ENCODE data around the gene SNX19. TPM values are rescaled to one million over a fixed set of nuclear protein-coding genes. Genes with fewer than 3 reads are reported as not detected.

Gene SNX19
- total and polyA plus RNA-seq, 8 donors = 34.1 to 66.4 (median 43.1) TPM

DNA sequence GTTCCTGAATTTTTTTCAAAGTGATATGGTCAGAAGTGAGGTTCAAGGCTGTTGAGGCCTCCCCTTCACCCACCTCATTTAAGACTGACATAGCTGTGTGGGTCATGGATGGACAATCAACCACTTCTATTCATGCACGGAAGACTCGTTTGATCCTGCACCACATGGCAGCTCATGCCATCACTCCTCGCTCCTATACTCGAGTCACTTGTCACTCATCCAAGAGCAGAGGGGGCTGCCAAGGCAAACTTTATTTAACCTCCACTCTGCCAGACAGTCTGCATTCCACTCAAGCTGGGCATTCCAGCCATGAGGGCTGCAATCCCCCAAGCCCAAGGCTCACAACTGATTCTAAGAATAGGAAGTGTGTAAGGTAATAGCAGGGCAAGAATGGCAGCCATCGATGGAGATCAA lies 34.1 kb downstream of the SNX19 start:
- ATAC-seq = no peak
- Histone ChIP-seq H3K9me3 (no peaks in the 10 kb centered on the region), H3K27me3 (no peaks in the 10 kb centered on the region), H3K4me3 (no peak overlapping the region), H3K4me1 (no peaks in the 10 kb centered on the region), H3K36me3 (peaks cover 0 to 91% of the 10 kb centered on the region in 2 donors), H3K27ac (no peak overlapping the region)
- no peak for DNase-seq
- intact Hi-C loops (cut with DNase I) = no loop called here
- TF ChIP-seq, protein P1, sequence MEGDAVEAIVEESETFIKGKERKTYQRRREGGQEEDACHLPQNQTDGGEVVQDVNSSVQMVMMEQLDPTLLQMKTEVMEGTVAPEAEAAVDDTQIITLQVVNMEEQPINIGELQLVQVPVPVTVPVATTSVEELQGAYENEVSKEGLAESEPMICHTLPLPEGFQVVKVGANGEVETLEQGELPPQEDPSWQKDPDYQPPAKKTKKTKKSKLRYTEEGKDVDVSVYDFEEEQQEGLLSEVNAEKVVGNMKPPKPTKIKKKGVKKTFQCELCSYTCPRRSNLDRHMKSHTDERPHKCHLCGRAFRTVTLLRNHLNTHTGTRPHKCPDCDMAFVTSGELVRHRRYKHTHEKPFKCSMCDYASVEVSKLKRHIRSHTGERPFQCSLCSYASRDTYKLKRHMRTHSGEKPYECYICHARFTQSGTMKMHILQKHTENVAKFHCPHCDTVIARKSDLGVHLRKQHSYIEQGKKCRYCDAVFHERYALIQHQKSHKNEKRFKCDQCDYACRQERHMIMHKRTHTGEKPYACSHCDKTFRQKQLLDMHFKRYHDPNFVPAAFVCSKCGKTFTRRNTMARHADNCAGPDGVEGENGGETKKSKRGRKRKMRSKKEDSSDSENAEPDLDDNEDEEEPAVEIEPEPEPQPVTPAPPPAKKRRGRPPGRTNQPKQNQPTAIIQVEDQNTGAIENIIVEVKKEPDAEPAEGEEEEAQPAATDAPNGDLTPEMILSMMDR (IDR thresholded peaks at IDR 0.05) = no peak

DNA sequence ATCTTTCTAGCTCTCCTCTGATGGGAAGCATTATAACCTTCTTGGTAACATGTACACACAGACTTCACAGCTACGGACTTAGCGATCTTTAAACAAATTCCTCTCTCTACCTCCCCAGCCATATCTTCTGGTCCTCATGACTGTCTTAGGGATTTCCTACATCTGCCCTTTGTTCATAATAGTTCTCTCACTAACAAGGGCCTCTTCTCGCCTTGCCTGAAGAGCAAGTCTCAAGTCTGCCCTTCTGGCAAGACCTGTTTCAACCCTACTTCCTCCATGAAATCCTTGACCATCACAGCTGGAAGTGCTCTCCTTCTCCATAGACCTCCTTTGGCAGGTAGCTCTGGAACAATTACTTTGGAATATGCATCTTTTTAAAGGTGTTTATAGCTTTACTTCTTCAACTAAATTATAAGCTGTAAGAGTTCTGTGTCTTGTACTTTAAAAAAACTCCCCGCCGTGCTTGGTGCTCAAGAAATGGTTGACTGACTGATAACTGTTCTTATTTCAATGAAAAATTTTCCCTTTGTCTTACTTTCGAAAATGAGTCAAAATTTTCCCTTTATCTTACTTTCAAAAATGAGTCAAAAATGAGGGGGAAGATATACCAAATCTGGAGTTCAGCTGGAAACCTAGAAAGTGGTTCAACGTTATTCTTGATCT lies 34.7 kb downstream of the SNX19 start:
- Histone ChIP-seq H3K27me3 (no peaks in the 10 kb centered on the region), H3K4me1 (no peaks in the 10 kb centered on the region), H3K9me3 (no peaks in the 10 kb centered on the region), H3K4me3 (no peak overlapping the region), H3K27ac (no peak overlapping the region), H3K36me3 (peaks cover 0 to 95% of the 10 kb centered on the region in 2 donors)
- intact Hi-C loops (cut with DNase I) = no loop called here
- no peak for ATAC-seq
- TF ChIP-seq, protein P1 (IDR thresholded peaks at IDR 0.05) = no peak
- DNase-seq = no peak

DNA sequence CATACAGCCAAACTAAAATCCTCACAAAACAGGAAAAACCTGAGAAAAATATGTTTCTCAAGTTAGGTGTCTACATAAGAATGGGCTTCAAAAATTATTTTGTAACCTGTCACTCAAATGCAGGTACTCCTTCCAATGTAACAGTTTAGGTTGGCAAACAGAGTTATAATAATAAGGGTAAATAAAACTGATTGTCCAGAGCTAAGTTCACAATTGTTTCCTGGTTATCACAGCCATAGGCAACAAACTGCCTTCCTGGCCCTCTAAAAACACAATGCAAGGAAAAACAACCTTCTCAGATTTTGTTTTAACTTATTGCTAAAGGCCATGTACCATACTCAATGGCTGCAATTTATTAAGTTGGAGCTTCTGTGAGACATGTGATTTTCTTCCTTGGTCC lies 36.4 kb downstream of the SNX19 start:
- no peak overlapping the region for H3K27ac ChIP-seq
- H3K9me3 ChIP-seq = no peaks in the 10 kb centered on the region
- TF ChIP-seq, protein P1 (IDR thresholded peaks at IDR 0.05) = no peak
- no peaks in the 10 kb centered on the region for H3K27me3 ChIP-seq
- no peak overlapping the region for H3K4me3 ChIP-seq
- intact Hi-C loops (cut with DNase I) = no loop called here
- no peak for ATAC-seq
- no peaks in the 10 kb centered on the region for H3K4me1 ChIP-seq
- DNase-seq = no peak
- H3K36me3 ChIP-seq = peaks cover 0 to 99% of the 10 kb centered on the region in 2 donors

DNA sequence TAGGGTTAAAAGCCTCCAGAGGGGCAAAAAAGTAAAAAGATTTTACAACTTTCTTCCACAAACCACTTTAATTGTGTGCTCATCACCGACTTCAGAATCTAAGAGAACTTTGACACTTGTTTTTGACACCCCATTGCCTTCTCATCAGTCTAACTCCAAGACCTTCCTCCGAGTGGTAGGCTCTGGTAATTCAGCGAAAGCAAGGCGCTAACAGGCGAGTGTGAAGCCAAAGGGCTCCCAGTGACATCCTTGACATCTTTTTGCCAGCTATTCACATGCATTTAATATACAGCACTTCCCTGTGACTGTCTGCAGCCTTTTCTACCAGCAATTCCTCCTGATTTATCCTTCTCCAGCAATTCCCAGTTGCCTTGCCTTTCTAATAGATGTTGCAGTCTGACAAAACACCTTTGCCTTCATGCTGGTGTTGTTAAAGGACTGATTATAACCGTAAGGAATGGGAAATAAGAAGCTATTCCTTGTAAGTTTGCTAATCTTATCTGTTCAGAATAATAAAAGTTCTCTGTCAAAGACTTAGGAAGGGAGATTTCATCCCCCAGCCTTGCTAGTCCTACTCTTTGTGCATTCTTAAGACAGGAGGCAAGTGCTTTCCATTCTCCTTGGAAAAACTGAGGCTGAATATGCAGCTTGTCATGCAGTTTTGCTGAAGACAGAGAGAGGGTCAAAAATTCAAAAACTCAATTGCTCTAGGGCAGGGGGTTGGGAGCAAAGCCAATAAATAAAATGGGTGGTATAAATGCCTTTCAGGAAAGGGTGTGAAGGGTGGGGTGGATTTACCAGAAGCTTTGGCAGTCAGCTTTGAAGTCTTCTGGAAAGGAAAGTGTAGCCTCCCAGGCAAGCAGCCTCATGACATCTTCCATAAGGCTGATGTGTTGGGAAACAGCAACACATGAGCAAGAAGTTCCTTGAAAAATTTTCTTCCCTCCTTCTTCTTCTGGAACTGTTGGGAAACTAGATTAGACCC lies 39.1 kb downstream of the SNX19 start:
- intact Hi-C loops (cut with DNase I) = no loop called here
- Histone ChIP-seq H3K36me3 (peaks cover 0 to 95% of the 10 kb centered on the region in 2 donors), H3K4me3 (no peak overlapping the region), H3K9me3 (no peaks in the 10 kb centered on the region), H3K27ac (peak overlapping the region; percentile 21 to 28), H3K27me3 (no peaks in the 10 kb centered on the region), H3K4me1 (no peaks in the 10 kb centered on the region)
- ATAC-seq (peak; percentile 39), DNase-seq (no peak)
- TF ChIP-seq, protein P1 (IDR thresholded peaks at IDR 0.05) = no peak

DNA sequence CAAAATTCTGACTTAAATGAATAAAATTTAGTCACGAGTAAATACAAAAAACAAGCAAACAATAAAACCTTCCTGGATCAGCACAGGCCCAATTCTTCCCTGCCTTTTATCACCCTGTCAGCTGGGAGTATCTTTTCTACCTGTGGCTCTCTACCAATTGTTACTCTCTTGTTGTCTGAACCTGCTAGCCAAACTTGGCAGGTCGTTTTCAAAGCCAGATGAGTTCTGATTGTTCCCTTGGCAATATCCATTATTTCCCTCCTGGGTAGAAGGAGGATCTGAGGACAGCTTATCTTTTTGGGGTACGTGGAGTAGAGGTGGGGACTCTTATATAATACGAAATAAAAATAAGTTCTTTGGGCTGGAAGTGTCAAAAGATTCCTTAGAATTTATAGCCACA lies 40.2 kb downstream of the SNX19 start:
- intact Hi-C loops (cut with DNase I) = no loop called here
- Histone ChIP-seq H3K4me3 (no peak overlapping the region), H3K9me3 (no peaks in the 10 kb centered on the region), H3K27ac (no peak overlapping the region), H3K27me3 (no peaks in the 10 kb centered on the region), H3K36me3 (peaks cover 0 to 91% of the 10 kb centered on the region in 2 donors), H3K4me1 (no peaks in the 10 kb centered on the region)
- ATAC-seq (no peak), DNase-seq (no peak)
- TF ChIP-seq, protein P1 (IDR thresholded peaks at IDR 0.05) = no peak
